Keratinocyte (primary cell): Measurements from ENCODE around the gene MTSS2. TPM values are rescaled to one million over a fixed set of nuclear protein-coding genes. Genes with fewer than 3 reads are reported as not detected.

ENCODE experiments used
- DNase-seq: peaks from one replicate; pipeline ENCODE4 v3.0.0-alpha.2; 2011; ENCODE audit warnings: low read depth, missing footprints, low spot score
- FAIRE-seq: peaks from 2 replicates; lab custom pipeline; 2011; peaks lifted over from hg19 to GRCh38; lab: Jason Lieb, UNC
- H2AFZ ChIP-seq: 2 replicates; pipeline ENCODE4 v1.6.0; 2012; ENCODE audit warnings: low read length, control low read depth, inconsistent platforms; ENCODE audit not compliant: control insufficient read depth
- H3K27ac ChIP-seq: 2 replicates; pipeline ENCODE4 v1.5.1; 2011; ENCODE audit warnings: low read length; ENCODE audit not compliant: control insufficient read depth, insufficient read depth
- H3K27me3 ChIP-seq: 3 replicates; pipeline ENCODE4 v1.6.0; 2011; ENCODE audit warnings: low read length; ENCODE audit not compliant: control insufficient read depth, insufficient read depth; ENCODE audit errors: extremely low read depth
- H3K36me3 ChIP-seq, 2 experiments: 2 replicates in 1 of 2; 3 replicates in 1 of 2; pipeline ENCODE4 v1.5.1; 2011; ENCODE audit warnings: low read length in 2 of 2, mild to moderate bottlenecking in 1 of 2; ENCODE audit not compliant: control insufficient read depth in 2 of 2, insufficient read depth in 2 of 2; ENCODE audit errors: extremely low read depth in 1 of 2
- H3K4me1 ChIP-seq: 3 replicates; pipeline ENCODE4 v1.5.1; 2011; ENCODE audit warnings: low read length; ENCODE audit not compliant: control insufficient read depth, insufficient read depth; ENCODE audit errors: extremely low read depth
- H3K4me2 ChIP-seq: 3 replicates; pipeline ENCODE4 v1.6.0; 2011; ENCODE audit warnings: low read depth, low read length; ENCODE audit not compliant: control insufficient read depth, insufficient read depth; ENCODE audit errors: extremely low read depth
- H3K4me3 ChIP-seq, 3 experiments: fragments of 200-600 bp in 1 of 3; sonication (generic) in 1 of 3; 2 replicates in 2 of 3; 3 replicates in 1 of 3; pipeline ENCODE4 v1.5.1; 2011 to 2016; ENCODE audit warnings: low read length in 3 of 3, mild to moderate bottlenecking in 3 of 3, control low read depth in 2 of 3, inconsistent platforms in 1 of 3, low read depth in 1 of 3, mixed read lengths in 1 of 3, mixed run types in 1 of 3, moderate library complexity in 1 of 3; ENCODE audit not compliant: control insufficient read depth in 2 of 3, insufficient read depth in 2 of 3; ENCODE audit errors: extremely low read depth in 1 of 3
- H3K79me2 ChIP-seq: 2 replicates; pipeline ENCODE4 v1.6.0; 2012; ENCODE audit warnings: low read length; ENCODE audit not compliant: control insufficient read depth, insufficient read depth
- H3K9ac ChIP-seq: 3 replicates; pipeline ENCODE4 v1.6.0; 2011; ENCODE audit warnings: low read length; ENCODE audit not compliant: control insufficient read depth, insufficient read depth; ENCODE audit errors: extremely low read depth
- H3K9me1 ChIP-seq: 3 replicates; pipeline ENCODE4 v1.6.0; 2011; ENCODE audit warnings: low read length; ENCODE audit not compliant: control insufficient read depth, insufficient read depth; ENCODE audit errors: extremely low read depth
- H3K9me3 ChIP-seq: 2 replicates; pipeline ENCODE4 v1.5.1; 2012; ENCODE audit warnings: low read depth, low read length; ENCODE audit not compliant: control insufficient read depth
- H4K20me1 ChIP-seq: 3 replicates; pipeline ENCODE4 v1.6.0; 2011; ENCODE audit warnings: low read length; ENCODE audit not compliant: control insufficient read depth, insufficient read depth; ENCODE audit errors: extremely low read depth
- CTCF ChIP-seq, 3 experiments: IDR thresholded peaks in 1 of 3; conservative IDR thresholded peaks in 1 of 3; optimal IDR thresholded peaks in 1 of 3; 2 replicates in 2 of 3; 3 replicates in 1 of 3; pipeline versions ENCODE3 to v1.5.1; 2011; ENCODE audit warnings: low read length in 3 of 3, mild to moderate bottlenecking in 3 of 3, moderate library complexity in 2 of 3, control low read depth in 1 of 3, inconsistent platforms in 1 of 3; ENCODE audit not compliant: insufficient read depth in 2 of 3; ENCODE audit errors: extremely low read depth in 1 of 3
- EZH2 ChIP-seq: IDR thresholded peaks from one replicate; pipeline ENCODE4 v1.6.1; 2012; ENCODE audit warnings: inconsistent platforms, mild to moderate bottlenecking, low read length, moderate library complexity
- dilution Hi-C: fragments of 300-500 bp; cut with MboI; formaldehyde crosslinking; loops from one replicate; pipeline ENCODE4 v1.7.0; 2020; ENCODE audit warnings: low sequenced_read_pairs; ENCODE audit not compliant: extremely low pct_ligation_motif_present
- polyA plus RNA-seq, 5 experiments: library from polyadenylated mRNA; depleted of rRNA in 3 of 5; stranded (reverse) in 3 of 5; stranded (forward) in 1 of 5; unstranded in 1 of 5; fragments of >200 nt; gene quantifications; 1 replicate in 1 of 5; 2 replicates in 3 of 5; 3 replicates in 1 of 5; pipeline versions ENCODE4 v1.2.1 to v1.2.3, GENCODE V29; 2011 to 2012; ENCODE audit warnings: missing spikeins in 2 of 5, low read depth in 1 of 5, low replicate concordance in 1 of 5

The MTSS2 gene
- polyA plus RNA-seq, 1 donor (not counting 4 experiments of a cell fraction or from before 2014, with no cell fraction given) = 13.3 TPM

GRCh38 chr16:70728150-70728549, 42.3 kb upstream of the MTSS2 start:
- dilution Hi-C loops = no loop called here
- FAIRE-seq = no peak
- H3K27ac ChIP-seq = no peak overlapping the region

GRCh38 chr16:70726892-70727361, 41.1 kb upstream of the MTSS2 start:
- Histone ChIP-seq H4K20me1 (no peaks in the 10 kb centered on the region), H3K9me3 (no peaks in the 10 kb centered on the region), H3K9ac (no peak overlapping the region), H2AFZ (no peak overlapping the region), H3K4me2 (no peak overlapping the region), H3K9me1 (no peaks in the 10 kb centered on the region), H3K27me3 (no peaks in the 10 kb centered on the region), H3K36me3 (peaks cover 0 to 14% of the 10 kb centered on the region in 2 experiments), H3K79me2 (no peaks in the 10 kb centered on the region), H3K4me1 (no peaks in the 10 kb centered on the region), H3K4me3 (no peak overlapping the region), H3K27ac (no peak overlapping the region)
- dilution Hi-C loops = no loop called here
- FAIRE-seq (no peak), DNase-seq (no peak)
- TF ChIP-seq EZH2 = no peak
- TF ChIP-seq CTCF (optimal IDR thresholded peaks at IDR 0.05 in 1 of 3, IDR thresholded peaks at IDR 0.05 in 1 of 3, conservative IDR thresholded peaks at IDR 0.05 in 1 of 3; ENCODE audit: extremely low read depth in 1 of 3, insufficient read depth in 2 of 3, low read length in 3 of 3) = no peak

More at GRCh38 chr16:70728150-70728549, 42.3 kb upstream of the MTSS2 start:
- Histone ChIP-seq H3K4me1 (no peaks in the 10 kb centered on the region), H3K9me3 (no peaks in the 10 kb centered on the region), H3K9me1 (no peaks in the 10 kb centered on the region), H3K36me3 (peaks cover 0 to 12% of the 10 kb centered on the region in 2 experiments), H3K4me2 (no peak overlapping the region), H4K20me1 (no peaks in the 10 kb centered on the region), H3K4me3 (no peak overlapping the region), H3K27me3 (no peaks in the 10 kb centered on the region), H3K79me2 (no peaks in the 10 kb centered on the region), H3K9ac (no peak overlapping the region), H2AFZ (no peak overlapping the region)
- TF ChIP-seq EZH2 = no peak
- TF ChIP-seq CTCF (optimal IDR thresholded peaks at IDR 0.05 in 1 of 3, IDR thresholded peaks at IDR 0.05 in 1 of 3, conservative IDR thresholded peaks at IDR 0.05 in 1 of 3; ENCODE audit: extremely low read depth in 1 of 3, insufficient read depth in 2 of 3, low read length in 3 of 3) = no peak
- DNase-seq = no peak
